PFSK-1 (cell line): ENCODE measurements around the gene SUSD3.

Source experiments
- FOXP2 ChIP-seq: optimal IDR thresholded peaks from 2 replicates; pipeline ENCODE3; 2011; ENCODE audit warnings: borderline replicate concordance, control low read depth, inconsistent platforms; ENCODE audit not compliant: insufficient read depth; ENCODE audit errors: extremely low read length, extremely low read depth
- POLR2AphosphoS5 ChIP-seq: IDR thresholded peaks from 2 replicates; pipeline ENCODE4 v1.6.1; 2012; ENCODE audit warnings: low read depth, mild to moderate bottlenecking, control low read depth, low read length, moderate library complexity
- REST ChIP-seq, 2 experiments: IDR thresholded peaks; 2 replicates each; pipeline versions ENCODE4 v1.6.1 to v1.8.0; 2011 to 2012; ENCODE audit warnings: low read depth in 2 of 2, low read length in 2 of 2, control low read depth in 1 of 2, inconsistent platforms in 1 of 2, mild to moderate bottlenecking in 1 of 2, moderate library complexity in 1 of 2; ENCODE audit not compliant: insufficient read depth in 1 of 2
- SIN3A ChIP-seq: IDR thresholded peaks from 2 replicates; pipeline ENCODE4 v1.6.1; 2012; ENCODE audit warnings: mild to moderate bottlenecking, low read length, moderate library complexity, borderline replicate concordance; ENCODE audit not compliant: insufficient read depth
- TAF1 ChIP-seq: IDR thresholded peaks from 2 replicates; pipeline ENCODE4 v1.6.1; 2012; ENCODE audit warnings: low read length, control low read depth, borderline replicate concordance; ENCODE audit not compliant: insufficient read depth

The SUSD3 gene

DNA sequence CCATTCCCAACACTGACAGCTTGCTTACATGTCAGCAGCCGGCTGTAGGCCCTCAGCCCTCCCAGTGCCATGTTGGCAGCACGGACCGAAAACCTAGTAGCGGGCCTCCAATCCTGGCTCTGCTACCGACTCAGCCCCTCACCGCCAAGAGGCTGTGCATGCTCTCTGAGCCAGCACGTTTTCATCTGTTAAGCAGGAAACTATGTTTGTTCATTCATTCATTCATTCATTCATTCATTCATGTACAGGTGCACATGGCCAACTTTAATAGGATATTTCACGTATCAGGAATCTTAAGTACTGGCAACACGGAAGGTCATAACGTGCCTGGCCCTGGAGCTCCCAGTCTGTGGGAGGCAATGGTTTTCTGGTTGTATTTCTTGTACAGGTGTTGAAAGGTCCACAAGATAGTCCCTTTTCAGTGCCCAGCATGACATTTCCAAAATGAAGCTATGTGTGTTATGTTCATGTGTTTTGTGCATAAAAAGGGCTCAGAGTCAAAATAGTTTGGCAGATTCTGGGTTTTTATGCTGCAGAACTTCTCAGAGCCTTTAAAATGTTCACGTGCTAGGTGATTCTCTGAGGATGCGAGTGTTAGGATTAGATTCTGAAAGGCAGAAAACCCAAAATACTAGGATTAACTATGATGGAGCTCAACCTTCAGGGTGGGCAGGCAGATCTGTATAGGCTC, 17.7 kb downstream of the SUSD3 start:
- TF ChIP-seq SIN3A: no peak
- no peak for TF ChIP-seq REST (IDR thresholded peaks at IDR 0.05; ENCODE audit: insufficient read depth in 1 of 2, low read depth in 2 of 2, low read length in 2 of 2)

GRCh38 chr9:93076792-93077128, 18.3 kb downstream of the SUSD3 start:
- TF ChIP-seq TAF1 (no peak), SIN3A (no peak), FOXP2 (no peak), REST (IDR thresholded peaks at IDR 0.05; ENCODE audit: insufficient read depth in 1 of 2, low read depth in 2 of 2, low read length in 2 of 2) (no peak), POLR2AphosphoS5 (no peak)

DNA sequence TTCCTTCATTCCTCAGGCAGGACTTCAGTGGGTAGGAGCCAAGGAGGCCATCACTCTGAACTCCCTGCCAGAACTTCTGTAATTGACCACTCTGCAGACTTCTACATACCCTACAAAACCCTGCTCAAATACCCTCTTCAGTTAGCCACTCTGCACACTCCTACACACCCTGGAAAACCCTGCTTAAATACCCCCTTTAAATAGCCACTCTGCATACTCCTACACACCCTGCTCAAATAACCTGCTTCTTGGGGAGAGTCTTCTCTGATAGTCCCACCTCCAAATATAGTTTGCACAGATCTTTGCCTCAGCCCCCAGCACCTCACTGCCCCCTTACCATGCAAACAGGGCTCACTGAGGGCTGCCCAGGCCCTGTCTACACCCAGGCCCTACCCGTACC, 18.9 kb downstream of the SUSD3 start:
- TF ChIP-seq SIN3A: no peak
- TF ChIP-seq TAF1: no peak
- no peak for TF ChIP-seq POLR2AphosphoS5
- TF ChIP-seq FOXP2: no peak
- no peak for TF ChIP-seq REST (IDR thresholded peaks at IDR 0.05; ENCODE audit: insufficient read depth in 1 of 2, low read depth in 2 of 2, low read length in 2 of 2)

GRCh38 chr9:93077811-93078210, 19.3 kb downstream of the SUSD3 start:
- no peak for TF ChIP-seq REST (IDR thresholded peaks at IDR 0.05; ENCODE audit: insufficient read depth in 1 of 2, low read depth in 2 of 2, low read length in 2 of 2)
- TF ChIP-seq TAF1: no peak

GRCh38 chr9:93079371-93079770, 20.9 kb downstream of the SUSD3 start:
- TF ChIP-seq TAF1 (no peak), POLR2AphosphoS5 (no peak), SIN3A (no peak), REST (IDR thresholded peaks at IDR 0.05; ENCODE audit: insufficient read depth in 1 of 2, low read depth in 2 of 2, low read length in 2 of 2) (no peak), FOXP2 (no peak)
